ENCODE measurements around the gene SPTBN5.

The SPTBN5 gene

DNA sequence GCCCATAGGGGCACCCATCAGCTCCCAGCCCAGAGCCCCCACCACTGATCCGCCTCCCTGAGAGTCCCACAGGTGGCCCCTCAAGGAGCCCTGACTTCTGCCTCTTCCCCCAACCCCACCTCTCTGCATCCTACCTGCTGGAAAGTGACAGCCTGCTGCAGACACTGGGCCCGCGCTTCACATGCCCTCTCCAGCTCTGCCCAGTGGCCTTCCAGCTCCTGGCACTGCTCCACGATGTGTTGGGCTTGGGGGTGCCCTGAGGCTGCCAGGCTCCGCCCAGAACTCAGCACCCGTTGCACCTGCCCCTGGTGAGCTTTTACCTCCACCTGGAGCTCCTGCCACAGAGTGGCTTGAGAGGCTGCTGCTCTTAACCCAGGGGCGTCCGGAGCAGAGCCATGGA, 20.1 kb downstream of the SPTBN5 start:
- Histone ChIP-seq H3K9me3 (ENCODE audit: insufficient read depth, low read length) (no peaks in the 10 kb centered on the region), H2AFZ (ENCODE audit: low read depth, low read length) (no peak overlapping the region), H3K9ac (ENCODE audit: low read length) (no peak overlapping the region), H3K4me2 (ENCODE audit: low read length) (no peak overlapping the region), H3K27me3 (ENCODE audit: low read depth, low read length) (peaks cover 10% of the 10 kb centered on the region; the same call in 1 of the 2 replicates), H3K27ac (ENCODE audit: low read length) (no peak overlapping the region), H4K20me1 (ENCODE audit: insufficient read depth, low read length) (no peaks in the 10 kb centered on the region), H3K36me3 (replicated peaks; ENCODE audit: low read depth, low read length) (no peaks in the 10 kb centered on the region), H3K4me1 (ENCODE audit: low read length) (no peaks in the 10 kb centered on the region), H3K4me3 (ENCODE audit: low read length) (no peak overlapping the region), H3K79me2 (ENCODE audit: low read length) (no peaks in the 10 kb centered on the region)
- no peak for TF ChIP-seq EZH2phosphoT487 (IDR thresholded peaks at IDR 0.05; ENCODE audit: low read depth)
- TF ChIP-seq, protein P1, sequence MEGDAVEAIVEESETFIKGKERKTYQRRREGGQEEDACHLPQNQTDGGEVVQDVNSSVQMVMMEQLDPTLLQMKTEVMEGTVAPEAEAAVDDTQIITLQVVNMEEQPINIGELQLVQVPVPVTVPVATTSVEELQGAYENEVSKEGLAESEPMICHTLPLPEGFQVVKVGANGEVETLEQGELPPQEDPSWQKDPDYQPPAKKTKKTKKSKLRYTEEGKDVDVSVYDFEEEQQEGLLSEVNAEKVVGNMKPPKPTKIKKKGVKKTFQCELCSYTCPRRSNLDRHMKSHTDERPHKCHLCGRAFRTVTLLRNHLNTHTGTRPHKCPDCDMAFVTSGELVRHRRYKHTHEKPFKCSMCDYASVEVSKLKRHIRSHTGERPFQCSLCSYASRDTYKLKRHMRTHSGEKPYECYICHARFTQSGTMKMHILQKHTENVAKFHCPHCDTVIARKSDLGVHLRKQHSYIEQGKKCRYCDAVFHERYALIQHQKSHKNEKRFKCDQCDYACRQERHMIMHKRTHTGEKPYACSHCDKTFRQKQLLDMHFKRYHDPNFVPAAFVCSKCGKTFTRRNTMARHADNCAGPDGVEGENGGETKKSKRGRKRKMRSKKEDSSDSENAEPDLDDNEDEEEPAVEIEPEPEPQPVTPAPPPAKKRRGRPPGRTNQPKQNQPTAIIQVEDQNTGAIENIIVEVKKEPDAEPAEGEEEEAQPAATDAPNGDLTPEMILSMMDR (IDR thresholded peaks at IDR 0.05; ENCODE audit: low read depth, low read length): no peak

DNA sequence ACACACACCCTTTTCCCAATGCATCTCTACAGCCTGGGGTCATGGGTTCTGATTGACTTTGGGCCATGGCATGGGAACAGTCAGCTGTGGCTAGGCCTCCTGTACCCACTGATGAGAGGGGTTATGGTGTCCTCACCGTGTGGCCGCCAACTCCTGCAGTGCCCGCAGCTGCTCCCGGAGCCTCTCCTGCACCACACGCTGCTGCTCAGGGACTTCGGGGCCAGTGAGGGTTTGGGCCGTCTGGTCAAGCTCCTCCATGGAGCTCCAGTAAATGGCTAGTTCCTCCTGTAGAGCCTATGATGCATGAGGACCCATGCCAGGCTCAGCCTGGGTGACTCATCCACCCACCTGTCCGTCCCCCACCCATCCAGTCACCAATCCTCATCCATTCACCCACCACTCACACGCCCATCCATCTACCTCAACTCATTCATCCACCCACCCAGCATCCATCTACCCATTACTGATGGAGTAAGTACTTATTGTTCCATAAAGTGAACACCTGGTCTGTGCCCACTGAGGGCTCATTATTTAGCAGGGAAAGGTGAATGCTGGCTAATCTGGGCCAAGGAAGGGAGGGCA, 21.6 kb downstream of the SPTBN5 start:
- Histone ChIP-seq H3K36me3 (replicated peaks; ENCODE audit: low read depth, low read length) (no peaks in the 10 kb centered on the region), H3K79me2 (ENCODE audit: low read length) (no peaks in the 10 kb centered on the region), H3K9me3 (ENCODE audit: insufficient read depth, low read length) (no peaks in the 10 kb centered on the region), H3K9ac (ENCODE audit: low read length) (no peak overlapping the region), H3K4me1 (ENCODE audit: low read length) (no peaks in the 10 kb centered on the region), H3K4me3 (ENCODE audit: low read length) (no peak overlapping the region), H3K4me2 (ENCODE audit: low read length) (no peak overlapping the region), H4K20me1 (ENCODE audit: insufficient read depth, low read length) (no peaks in the 10 kb centered on the region), H3K27ac (ENCODE audit: low read length) (no peak overlapping the region), H2AFZ (ENCODE audit: low read depth, low read length) (no peak overlapping the region), H3K27me3 (ENCODE audit: low read depth, low read length) (peaks cover 10% of the 10 kb centered on the region; the same call in 1 of the 2 replicates)
- no peak for TF ChIP-seq EZH2phosphoT487 (IDR thresholded peaks at IDR 0.05; ENCODE audit: low read depth)
- TF ChIP-seq, protein P1 (IDR thresholded peaks at IDR 0.05; ENCODE audit: low read depth, low read length): no peak

DNA sequence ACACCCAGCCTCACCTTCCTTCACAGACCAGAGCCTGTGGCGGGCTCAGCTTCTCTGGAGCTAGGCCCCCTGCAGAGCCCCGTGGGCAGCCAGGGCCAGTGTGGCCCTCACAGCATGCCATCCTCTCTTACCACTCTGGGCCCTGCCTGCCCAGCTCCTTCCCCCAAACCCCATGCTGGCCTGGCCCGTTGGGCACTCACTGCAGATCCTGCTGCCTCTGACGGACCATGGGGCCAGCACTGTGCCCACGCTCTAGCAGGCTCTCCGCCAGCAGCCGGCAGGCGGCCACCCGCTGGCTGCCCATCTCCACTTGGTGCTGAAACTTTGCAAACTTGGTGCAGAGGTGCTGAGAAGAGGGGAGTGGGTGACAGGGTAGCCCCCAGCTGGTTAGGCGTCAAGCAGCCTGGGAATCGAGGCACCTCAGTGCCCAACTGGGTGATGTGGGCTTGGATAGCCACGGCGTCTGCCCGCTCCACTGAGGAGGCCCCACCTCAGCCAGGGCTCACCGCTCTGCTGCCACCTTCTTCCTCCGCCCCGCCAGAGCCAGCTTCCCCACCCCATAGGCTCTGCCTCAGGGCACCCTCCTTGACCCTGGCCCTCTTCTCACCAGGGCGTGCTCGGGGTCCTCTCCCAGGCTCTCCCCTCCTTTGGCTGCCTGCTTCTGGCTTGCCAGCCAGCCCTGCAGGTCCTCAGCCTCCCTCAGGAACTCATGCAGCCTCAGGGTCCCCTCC, 22.5 kb downstream of the SPTBN5 start:
- Histone ChIP-seq H3K79me2 (ENCODE audit: low read length) (no peaks in the 10 kb centered on the region), H3K9ac (ENCODE audit: low read length) (no peak overlapping the region), H3K4me1 (ENCODE audit: low read length) (no peaks in the 10 kb centered on the region), H3K36me3 (replicated peaks; ENCODE audit: low read depth, low read length) (no peaks in the 10 kb centered on the region), H4K20me1 (ENCODE audit: insufficient read depth, low read length) (no peaks in the 10 kb centered on the region), H2AFZ (ENCODE audit: low read depth, low read length) (no peak overlapping the region), H3K4me2 (ENCODE audit: low read length) (no peak overlapping the region), H3K9me3 (ENCODE audit: insufficient read depth, low read length) (no peaks in the 10 kb centered on the region), H3K4me3 (ENCODE audit: low read length) (no peak overlapping the region), H3K27ac (ENCODE audit: low read length) (no peak overlapping the region), H3K27me3 (ENCODE audit: low read depth, low read length) (peaks cover 10% of the 10 kb centered on the region; the same call in 1 of the 2 replicates)
- TF ChIP-seq, protein P1 (IDR thresholded peaks at IDR 0.05; ENCODE audit: low read depth, low read length): no peak
- no peak for TF ChIP-seq EZH2phosphoT487 (IDR thresholded peaks at IDR 0.05; ENCODE audit: low read depth)

DNA sequence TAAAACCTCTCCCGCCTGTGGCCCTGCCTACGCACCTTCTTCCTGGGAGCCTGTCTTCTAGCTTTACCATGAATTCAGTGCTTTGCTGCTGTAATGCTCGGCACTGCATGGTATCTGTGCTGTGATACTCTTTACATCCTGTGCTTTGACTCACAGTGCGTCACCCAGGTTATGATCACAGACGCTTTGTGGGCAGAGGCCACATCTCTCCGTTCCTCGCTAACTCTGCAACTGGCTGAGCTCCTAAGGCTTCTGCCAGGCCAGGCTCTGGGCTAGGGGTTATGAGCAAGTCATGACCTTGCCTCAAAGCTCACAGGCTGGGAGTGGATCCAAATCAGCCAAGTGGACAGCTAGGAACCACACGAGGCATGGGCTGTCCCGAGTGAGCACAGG, 23.2 kb downstream of the SPTBN5 start:
- H3K27ac ChIP-seq (ENCODE audit: low read length): no peak overlapping the region
- no peaks in the 10 kb centered on the region for H3K36me3 ChIP-seq (replicated peaks; ENCODE audit: low read depth, low read length)
- H3K9me3 ChIP-seq (ENCODE audit: insufficient read depth, low read length): no peaks in the 10 kb centered on the region
- H4K20me1 ChIP-seq (ENCODE audit: insufficient read depth, low read length): no peaks in the 10 kb centered on the region
- H3K79me2 ChIP-seq (ENCODE audit: low read length): no peaks in the 10 kb centered on the region
- H3K27me3 ChIP-seq (ENCODE audit: low read depth, low read length): peaks cover 10% of the 10 kb centered on the region; the same call in 1 of the 2 replicates
- H3K9ac ChIP-seq (ENCODE audit: low read length): no peak overlapping the region
- H3K4me1 ChIP-seq (ENCODE audit: low read length): no peaks in the 10 kb centered on the region
- no peak overlapping the region for H3K4me3 ChIP-seq (ENCODE audit: low read length)
- TF ChIP-seq, protein P1 (IDR thresholded peaks at IDR 0.05; ENCODE audit: low read depth, low read length): no peak
- TF ChIP-seq EZH2phosphoT487 (IDR thresholded peaks at IDR 0.05; ENCODE audit: low read depth): no peak
- no peak overlapping the region for H3K4me2 ChIP-seq (ENCODE audit: low read length)
- H2AFZ ChIP-seq (ENCODE audit: low read depth, low read length): no peak overlapping the region
